Stimulated activated CD4-positive, alpha-beta T cell treated with anti-CD3 and anti-CD28 coated beads, Interleukin-1b, Interleukin-23, amount 100 ng/mL, for 4 hours (primary cell): ENCODE measurements around the gene CUX1.
"Not testable (repeated sequence)": the region's sequence is repeated elsewhere in the genome, so short reads cannot be mapped to it uniquely, and the experiment has no call there.

Experiments used
- DNase-seq, 2 donors: peaks; one replicate each; pipeline ENCODE4 v3.0.0-alpha.2; 2020; ENCODE audit warnings: low read depth in 2 of 2

The CUX1 gene

GRCh38 chr7:102303669-102304422, 486.4 kb downstream of the CUX1 start:
- no peak for DNase-seq

DNA sequence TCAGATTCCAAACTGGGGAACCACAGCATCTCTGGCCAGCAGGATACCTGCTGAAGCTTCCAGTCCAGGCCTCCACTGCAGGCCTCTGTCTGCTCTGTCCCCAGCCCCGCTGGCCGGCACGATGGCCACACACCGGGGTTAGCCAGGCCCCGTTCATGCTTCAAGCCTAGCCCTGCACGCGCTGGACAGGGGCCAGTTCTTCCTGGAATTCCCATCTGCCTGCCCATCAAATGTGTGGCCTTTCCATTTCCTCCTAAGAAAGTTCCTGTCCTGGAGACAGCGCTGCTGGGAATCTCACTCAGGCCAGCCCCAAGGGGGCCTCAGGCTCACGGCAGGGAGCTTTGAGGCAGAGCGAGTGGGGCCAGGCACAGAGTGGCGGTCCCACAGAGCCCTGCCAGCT, 487.2 kb downstream of the CUX1 start:
- DNase-seq: no peak

- DNase-seq: no peak
These were observed 488.2 kb downstream of the CUX1 start for GRCh38 chr7:102305414-102306268.

DNA sequence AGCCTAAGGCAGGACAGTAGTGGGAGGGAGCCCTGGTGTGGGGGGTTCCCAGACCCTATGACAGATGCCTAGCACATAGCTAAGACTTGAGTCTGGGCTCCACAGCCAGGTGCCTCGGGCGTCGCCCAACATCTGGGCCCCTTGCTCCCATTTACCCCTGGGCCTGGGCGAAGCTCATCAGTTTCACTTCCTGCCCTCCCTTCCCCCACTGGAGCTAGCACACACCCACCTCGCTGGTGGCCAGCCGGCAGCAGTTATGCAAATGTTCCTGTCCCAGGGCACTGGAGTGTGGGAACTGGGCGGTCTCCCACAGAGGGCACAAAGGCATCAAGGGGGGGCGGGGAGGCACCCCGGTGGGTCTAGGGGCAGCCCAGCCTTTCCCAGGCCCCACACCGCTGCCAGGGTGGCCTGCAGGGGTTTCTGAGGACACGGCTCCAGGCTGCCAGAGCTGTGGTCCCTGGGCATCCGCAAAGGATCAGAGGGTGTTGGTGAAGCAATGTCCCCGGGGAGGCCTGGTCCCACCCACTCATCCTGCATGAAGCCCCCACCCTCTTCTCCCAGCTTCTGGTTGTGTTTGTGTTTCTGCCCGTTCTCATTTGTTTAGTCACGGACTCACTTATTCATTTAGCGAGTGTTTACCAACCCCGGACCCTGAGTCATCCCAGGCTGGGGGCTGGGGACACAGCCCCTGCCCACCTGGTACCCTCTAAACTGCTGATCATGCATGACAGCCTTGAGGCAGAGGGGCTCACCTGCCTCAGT, 489.7 kb downstream of the CUX1 start:
- DNase-seq: no peak

DNA sequence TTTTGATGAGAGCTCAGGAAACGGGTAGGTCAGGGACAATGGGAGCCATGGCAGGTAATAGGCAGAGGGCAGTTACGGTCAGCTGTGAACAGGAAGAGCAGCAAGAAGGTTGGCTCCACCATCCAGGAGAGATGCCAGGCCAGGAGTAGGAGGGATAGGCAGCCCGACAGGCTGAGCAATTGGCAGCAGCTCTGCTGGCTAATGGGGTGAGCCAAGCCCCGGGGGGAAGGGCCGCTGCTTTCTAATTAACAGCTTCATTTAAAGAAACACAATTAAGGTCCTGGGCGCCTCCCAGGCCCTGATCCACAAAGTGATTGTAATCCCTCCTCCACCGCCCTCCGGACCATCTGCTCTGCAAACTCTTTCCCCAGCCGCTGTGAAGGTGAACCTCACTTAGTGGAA, 493.0 kb downstream of the CUX1 start:
- DNase-seq: no peak

DNA sequence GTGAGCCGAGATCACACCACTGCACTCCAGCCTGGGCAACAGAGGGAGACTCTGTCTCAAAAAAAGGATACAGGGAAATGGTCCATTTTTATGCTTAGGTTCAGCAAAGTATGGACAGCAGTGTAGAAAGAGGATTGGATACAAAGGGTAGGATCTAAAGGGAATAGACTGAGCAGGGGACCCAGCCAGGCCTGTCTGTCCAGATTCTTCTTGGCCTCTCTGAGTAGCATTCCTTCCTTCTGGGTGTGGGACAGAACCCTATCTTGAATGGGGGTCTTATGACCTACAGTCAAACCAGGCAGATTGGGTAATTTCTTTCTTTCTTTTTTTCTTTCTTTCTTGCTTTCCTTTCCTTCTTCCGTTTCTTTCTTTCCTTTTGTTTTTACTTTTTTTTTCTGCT, 494.9 kb downstream of the CUX1 start:
- DNase-seq: no peak

DNA sequence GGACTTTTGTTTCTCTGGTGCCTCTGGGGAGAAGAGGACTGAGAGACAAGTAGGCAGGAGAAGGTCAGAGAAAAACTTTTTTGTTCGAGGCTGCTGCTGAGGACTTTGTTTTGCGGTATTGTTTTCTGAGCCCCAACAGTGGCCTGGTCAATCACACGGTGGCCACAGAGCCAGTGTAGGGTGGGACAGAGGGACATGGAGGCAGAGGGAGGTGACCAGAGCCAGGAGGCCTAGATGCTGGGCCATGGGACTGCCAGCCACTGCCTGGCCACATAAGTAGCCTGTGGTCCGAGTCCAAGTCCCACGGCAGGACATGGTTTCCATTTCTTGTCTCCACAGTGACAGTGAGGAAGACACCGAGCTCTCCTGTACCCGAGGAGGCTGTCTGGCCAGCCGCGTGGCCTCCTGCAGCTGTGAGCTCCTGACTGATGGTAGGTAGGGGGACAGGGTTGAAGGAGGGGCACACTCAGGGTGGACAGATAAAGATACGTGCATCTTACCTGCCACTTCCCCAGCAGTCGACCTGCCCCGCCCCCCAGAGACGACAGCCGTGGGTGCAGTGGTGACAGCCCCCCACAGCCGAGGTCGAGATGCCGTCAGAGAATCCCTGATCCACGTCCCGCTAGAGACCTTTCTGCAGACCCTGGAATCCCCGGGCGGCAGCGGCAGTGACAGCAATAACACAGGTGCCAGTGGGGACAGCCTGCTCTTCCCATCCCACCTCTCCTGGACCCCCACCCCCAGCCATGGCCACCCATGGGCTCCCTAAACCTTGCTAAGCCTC, 496.8 kb downstream of the CUX1 start:
- no peak for DNase-seq

GRCh38 chr7:102317231-102318059, 500.0 kb downstream of the CUX1 start:
- DNase-seq: no peak

DNA sequence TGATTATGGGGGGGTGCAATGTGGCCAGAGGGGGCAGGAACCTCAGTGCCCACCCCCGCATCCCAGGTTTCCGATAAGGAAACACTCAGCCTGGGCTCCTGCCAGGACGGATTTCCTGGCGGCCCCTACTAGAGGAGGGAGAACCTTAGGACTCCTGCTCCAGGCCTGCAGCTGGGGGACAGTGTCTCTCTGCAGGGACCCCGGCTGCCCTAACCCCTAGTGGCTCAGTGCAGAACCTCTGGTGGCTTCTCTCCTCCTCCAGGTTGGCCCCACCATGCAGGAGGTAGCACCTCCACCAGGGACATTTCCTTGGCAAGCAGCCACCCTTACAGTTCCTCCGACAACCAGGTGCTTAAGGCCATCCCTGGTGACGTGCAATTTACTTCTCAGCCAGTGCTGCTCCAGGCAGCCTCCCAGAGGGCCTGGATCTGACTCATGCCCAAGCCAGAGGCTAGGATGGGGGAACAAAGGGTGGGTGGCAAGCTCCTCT, 501.1 kb downstream of the CUX1 start:
- DNase-seq: no peak

- no peak for DNase-seq
These were observed 502.2 kb downstream of the CUX1 start for GRCh38 chr7:102319671-102320070.

- DNase-seq: no peak
These were observed 502.8 kb downstream of the CUX1 start for GRCh38 chr7:102320181-102320580.

GRCh38 chr7:102320601-102321350, 503.4 kb downstream of the CUX1 start:
- DNase-seq: no peak

- no peak for DNase-seq
These were observed 504.1 kb downstream of the CUX1 start for GRCh38 chr7:102321351-102322201.

GRCh38 chr7:102322202-102322715, 504.8 kb downstream of the CUX1 start:
- no peak for DNase-seq

DNA sequence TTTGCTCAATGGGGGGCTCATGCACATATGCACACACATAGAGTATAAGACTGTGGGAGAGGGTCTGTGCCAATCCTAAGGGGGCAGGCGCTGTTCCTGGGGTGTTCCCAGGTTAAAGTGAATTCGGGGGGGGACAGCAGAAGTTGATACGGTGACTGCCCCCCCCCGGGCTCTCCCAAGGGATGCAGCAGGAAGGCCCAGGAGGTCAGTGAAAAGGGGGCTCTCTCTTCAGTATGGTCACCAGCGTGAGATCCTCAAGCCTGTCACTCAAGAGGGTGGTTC, 506.4 kb downstream of the CUX1 start:
- no peak for DNase-seq

GRCh38 chr7:102325106-102325505, 507.7 kb downstream of the CUX1 start:
- DNase-seq: not testable (repeated sequence)

- DNase-seq: no peak
These were observed 508.9 kb downstream of the CUX1 start for GRCh38 chr7:102326157-102326889.

GRCh38 chr7:102327183-102327582, 509.8 kb downstream of the CUX1 start:
- not testable (repeated sequence) for DNase-seq
